Stimulated activated CD4-positive, alpha-beta T cell treated with anti-CD3 and anti-CD28 coated beads, TNF-alpha, amount 100 ng/mL, for 1 hour (primary cell): ENCODE results near the gene GNAZ.
A peak's percentile ranks its signal among the peaks of the same experiment; 100 is the strongest.
"Not testable (repeated sequence)": the region's sequence is repeated elsewhere in the genome, so short reads cannot be mapped to it uniquely, and the experiment has no call there.

Experiments
- DNase-seq, 3 donors: peaks; one replicate each; pipeline ENCODE4 v3.0.0-alpha.2; 2020; ENCODE audit warnings: low read depth in 3 of 3, low spot score in 1 of 3

GNAZ gene

DNA sequence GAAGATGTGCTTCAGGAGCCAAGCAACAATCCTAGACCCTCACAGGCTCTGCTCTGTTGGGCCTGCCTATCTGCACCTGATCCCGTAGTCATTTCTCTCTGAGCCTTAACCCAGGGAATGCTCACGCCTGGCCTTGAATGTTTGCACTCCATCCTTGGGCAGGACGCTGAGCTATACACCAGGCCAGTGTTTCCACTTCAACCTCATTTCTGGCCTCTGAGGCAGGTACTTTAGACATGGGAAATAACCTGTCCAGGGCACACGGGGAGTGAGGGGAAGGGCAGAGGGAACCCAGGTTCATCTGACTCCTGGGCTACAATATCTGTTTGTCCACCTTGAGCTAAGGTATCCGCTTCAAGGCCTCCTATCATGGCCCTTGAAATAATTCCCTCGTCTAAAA, 61.6 kb downstream of the GNAZ start:
- no peak for DNase-seq

- DNase-seq = no peak
Observed at GRCh38 chr22:23132376-23133091, 62.2 kb downstream of the GNAZ start.

- no peak for DNase-seq
Observed at GRCh38 chr22:23133922-23134321, 63.6 kb downstream of the GNAZ start.

GRCh38 chr22:23136991-23137390, 66.7 kb downstream of the GNAZ start:
- not testable (repeated sequence) for DNase-seq

DNA sequence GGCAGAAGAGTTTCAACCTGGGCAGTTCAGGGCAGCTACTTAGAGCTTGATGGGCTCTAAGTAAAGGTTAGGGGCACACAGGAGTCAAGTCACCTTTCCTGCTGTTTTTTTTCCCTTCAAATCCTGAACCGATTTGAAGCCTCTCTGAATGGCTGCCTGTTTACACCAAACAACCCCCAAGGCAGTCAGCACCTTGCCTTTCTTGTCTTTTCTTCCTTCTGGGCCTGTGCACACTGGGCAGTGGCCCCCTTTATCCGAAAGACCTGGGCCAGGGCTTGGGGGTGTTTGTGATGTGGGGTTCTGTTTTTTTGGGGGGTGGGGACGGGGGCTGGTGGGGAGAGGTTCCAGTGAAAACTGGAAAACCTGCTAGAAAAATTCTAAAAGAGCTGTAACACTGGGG, 67.1 kb downstream of the GNAZ start:
- no peak for DNase-seq

GRCh38 chr22:23137905-23138561, 67.7 kb downstream of the GNAZ start:
- peak in 1 of 3 donors; percentile 6 for DNase-seq

DNA sequence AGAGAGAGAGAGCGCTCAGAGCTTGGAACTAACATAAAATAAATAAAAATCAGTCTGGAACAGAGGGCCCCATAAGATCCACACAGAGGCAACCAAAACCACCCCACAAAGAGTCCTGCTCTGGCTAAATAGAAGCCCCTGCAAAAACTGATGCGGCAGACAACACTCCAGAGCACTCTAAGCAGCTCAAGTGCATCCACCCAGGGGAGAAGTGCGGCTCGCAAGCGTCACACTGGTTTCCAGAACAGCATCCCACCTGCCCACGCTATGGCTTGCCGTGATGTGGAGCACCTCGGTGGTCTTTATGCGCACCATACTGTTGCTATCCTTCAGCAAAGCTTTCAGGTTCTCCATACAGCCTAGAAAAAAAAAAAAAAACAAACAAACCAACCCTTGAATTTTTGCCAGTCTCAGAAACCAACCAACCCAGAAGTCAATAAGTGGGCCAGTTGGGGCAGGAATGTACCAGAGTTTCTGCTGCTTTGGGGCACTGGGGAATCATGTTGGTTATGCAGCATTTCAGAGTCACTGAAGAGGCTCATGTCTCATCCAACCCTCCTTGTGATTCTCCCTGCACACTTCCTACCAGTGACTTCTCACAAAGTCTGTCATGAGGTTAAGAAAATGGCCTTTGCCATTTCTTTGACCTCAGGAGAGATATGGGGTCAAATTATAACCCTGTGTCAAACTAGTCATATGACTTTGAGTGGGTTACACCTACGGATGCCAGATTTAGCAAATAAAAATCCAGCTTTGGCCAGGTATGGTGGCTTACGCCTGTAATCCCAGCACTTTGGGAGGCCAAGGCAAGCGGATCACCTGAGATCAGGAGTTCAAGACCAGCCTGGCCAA, 68.5 kb downstream of the GNAZ start:
- no peak for DNase-seq

- no peak for DNase-seq
Observed at GRCh38 chr22:23140385-23140784, 70.1 kb downstream of the GNAZ start.

- DNase-seq = no peak
Observed at GRCh38 chr22:23142546-23143105, 72.3 kb downstream of the GNAZ start.

- no peak for DNase-seq
Observed at GRCh38 chr22:23143119-23143518, 72.8 kb downstream of the GNAZ start.

DNA sequence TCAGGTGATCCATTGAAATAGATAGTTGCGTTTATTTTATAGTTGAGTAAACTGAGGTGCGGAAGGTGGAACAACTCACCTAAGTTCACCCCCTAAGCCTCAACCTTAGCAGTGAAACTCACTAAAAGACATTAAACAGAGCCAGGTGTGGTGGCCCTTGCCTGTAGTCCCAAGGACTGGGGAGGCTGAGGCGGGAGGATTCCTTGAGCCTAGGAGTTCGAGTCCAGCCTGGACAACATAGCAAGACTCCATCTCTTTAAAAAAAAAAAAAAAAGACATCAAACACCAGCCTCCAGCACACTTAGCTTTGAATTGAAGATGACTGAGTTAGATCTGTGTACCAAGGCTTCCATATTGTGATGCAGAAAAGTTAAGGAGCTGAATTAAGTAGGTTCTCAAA, 74.1 kb downstream of the GNAZ start:
- DNase-seq = no peak

DNA sequence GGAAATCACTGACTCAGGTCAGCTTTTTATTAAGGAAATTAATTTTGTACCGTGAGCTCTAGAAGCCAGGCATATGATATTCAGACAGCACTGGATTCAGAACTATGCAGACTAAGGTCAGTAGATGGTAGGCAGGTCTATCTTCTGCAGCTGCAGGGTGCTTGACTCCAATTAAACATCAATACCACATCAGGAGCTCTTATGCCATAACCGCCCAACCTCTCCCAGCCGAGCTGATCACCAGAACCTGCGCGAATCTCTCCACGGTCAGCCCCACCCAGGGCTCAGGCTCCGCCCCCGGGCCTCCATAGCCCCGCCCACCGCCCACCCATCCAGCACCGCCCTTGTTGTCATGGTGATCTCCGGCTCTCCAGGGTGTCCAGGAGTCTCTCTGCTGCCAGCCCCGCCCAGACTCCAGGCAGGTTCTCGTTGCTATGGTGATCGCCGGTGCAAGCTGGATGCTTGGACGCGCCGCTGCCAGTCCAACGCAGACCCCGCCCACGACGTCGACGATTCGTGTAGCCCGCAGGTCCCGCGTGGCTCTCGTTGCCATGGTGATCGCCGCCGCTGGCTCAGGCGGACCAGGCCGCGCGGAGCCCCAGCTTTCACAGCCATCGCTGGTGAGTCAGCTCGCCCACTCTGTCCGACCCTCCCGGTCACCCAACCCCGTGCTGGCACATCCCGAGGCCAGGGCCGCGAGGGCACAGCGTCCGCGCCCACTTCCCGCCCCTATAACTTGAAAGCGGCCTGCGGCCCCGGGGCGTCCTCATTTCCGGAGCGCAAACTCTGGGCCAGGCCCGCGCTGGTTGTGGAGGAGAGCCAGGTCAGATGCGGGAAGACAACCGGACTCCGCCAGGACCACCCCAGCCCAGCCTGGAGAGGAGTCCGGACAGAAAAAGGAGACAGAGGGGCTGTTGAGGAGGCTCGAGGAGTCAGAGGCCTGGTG, 74.9 kb downstream of the GNAZ start, which contains the start of gene RAB36:
Gene RAB36, plus strand, starts transcription at position 546 of the 946 bp plus-strand sequence. CDS start 1,140 bp downstream, outside the sequence.
- peak; percentile 55 to 82 (median 64) for DNase-seq

DNA sequence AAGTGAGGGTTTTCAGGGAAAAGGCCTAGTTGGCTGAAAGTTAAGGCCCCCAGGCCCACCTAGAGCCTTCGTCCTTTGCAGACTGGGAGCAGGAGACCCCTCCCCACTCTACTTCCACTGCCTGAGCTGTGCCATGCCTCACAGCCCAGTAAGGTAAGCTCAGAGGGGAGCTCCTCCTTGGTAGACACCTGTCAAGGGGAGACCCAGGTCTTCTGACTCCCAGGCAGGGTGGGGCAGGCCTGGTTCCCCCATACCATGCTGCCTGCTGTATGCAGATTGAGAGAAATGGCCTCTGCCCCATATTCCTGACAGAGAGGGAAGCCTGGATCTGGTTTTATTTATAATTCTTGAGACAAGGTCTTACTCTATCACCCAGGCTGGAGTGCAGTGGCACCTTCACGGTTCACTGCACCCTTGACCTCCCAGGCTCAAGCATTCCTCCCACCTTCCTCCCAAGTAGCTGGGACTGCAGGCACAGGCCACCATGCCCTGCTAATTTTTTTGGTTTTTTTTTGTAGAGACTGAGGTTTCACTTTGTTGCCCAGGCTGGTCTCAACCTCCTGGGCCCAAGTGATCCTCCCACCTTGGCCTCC, 75.7 kb downstream of the GNAZ start:
- DNase-seq = no peak

GRCh38 chr22:23146478-23147205, 76.3 kb downstream of the GNAZ start:
- DNase-seq = no peak

- DNase-seq = no peak
Observed at GRCh38 chr22:23147617-23148387, 77.5 kb downstream of the GNAZ start.

DNA sequence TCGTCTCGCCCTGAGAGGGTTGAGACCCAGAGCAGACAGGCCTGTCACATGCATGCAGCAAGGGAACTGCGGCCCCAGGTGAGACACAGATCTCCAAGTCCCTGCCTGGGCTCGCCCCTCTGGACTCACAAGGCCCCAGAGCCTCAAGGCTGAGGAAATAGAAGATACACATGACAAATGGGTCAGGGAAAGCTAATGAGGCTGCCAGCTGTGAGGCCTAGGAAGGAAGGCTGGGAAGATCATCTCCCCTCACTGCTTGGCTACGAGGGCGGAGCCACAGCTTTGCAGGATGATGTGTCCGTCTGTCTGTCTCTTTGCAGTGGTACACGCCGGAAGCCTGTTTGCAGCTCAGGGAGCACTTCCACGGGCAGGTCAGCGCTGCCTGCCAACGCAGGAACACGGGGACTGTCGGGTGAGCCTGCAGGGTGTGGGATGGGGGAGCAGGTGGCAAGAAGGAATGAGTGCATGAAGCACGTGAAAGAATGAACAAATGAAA, 79.5 kb downstream of the GNAZ start:
- DNase-seq = no peak

DNA sequence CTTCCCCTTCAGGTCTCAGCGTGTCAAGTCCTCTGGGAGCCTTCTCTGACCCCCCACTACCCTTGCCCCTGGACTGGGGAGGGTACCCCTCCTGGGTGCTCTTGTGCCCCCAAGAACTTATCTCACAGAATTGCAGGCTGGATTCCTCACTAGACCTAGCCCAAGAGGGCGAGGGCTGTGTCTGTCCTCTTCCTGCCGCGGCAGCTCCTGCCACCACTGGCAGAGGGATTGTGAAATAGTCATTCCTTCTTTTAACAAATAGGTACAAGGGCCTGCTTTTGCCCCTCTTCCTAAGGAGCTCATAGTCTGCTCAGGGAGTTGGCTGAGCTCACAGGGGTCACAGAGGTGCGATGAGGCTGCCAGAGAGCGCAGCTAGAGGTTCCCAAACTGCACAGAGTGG, 80.4 kb downstream of the GNAZ start:
- no peak for DNase-seq

- DNase-seq = no peak
Observed at GRCh38 chr22:23151827-23152226, 81.5 kb downstream of the GNAZ start.
